H1 (cell line): ENCODE data around the gene C22orf31. TPM values are rescaled to one million over a fixed set of nuclear protein-coding genes. Genes with fewer than 3 reads are reported as not detected.

Source experiments
- SP1 ChIP-seq: IDR thresholded peaks from 2 replicates; pipeline ENCODE4 v1.6.1; 2011; ENCODE audit warnings: low read depth, low read length
- polyA plus RNA-seq, 7 experiments: library from polyadenylated mRNA; depleted of rRNA in 3 of 7; stranded (reverse) in 5 of 7; unstranded in 2 of 7; fragments of >200 nt in 5 of 7; fragments of 200-250 nt in 2 of 7; gene quantifications; 1 replicate in 5 of 7; 2 replicates in 1 of 7; 4 replicates in 1 of 7; pipeline versions ENCODE4 v1.2.1 to v1.2.3, GENCODE V29; 2011 to 2013; ENCODE audit warnings: missing spikeins in 2 of 7, mixed read lengths in 2 of 7
- total RNA-seq: library from RNA; stranded (reverse); fragmentation: NEBNext Ultra II Directional; extraction: Animal tissue kit (Norgen Biotek cat#: 25700); gene quantifications from 2 replicates; pipeline ENCODE4 v1.2.1, GENCODE V29; 2021

The C22orf31 gene
- total and polyA plus RNA-seq, 2 of the 8 experiments (the other 6 are each of a cell fraction or from before 2014, with no cell fraction given) = not detected

GRCh38 chr22:29030016-29030617, 31.5 kb downstream of the C22orf31 start (continued):
- no peak for TF ChIP-seq SP1
